HEK293 (cell line): ENCODE data around the gene TPST1.

Source experiments
- CTCF ChIP-seq: fragments of 450-650 bp; formaldehyde crosslinking; IDR thresholded peaks from 2 replicates; pipeline ENCODE4 v1.5.1; 2016; ENCODE audit warnings: missing biosample characterization, missing genetic modification characterization
- KLF7 ChIP-seq: fragments of 450-650 bp; formaldehyde crosslinking; IDR thresholded peaks from 2 replicates; pipeline ENCODE4 v1.5.1; 2016; ENCODE audit warnings: missing biosample characterization, missing genetic modification characterization, borderline replicate concordance
- ZNF362 ChIP-seq: fragments of 450-650 bp; formaldehyde crosslinking; IDR thresholded peaks from 2 replicates; pipeline ENCODE4 v1.5.1; 2016; ENCODE audit warnings: missing biosample characterization, missing genetic modification characterization
- ZNF777 ChIP-seq: fragments of 450-650 bp; formaldehyde crosslinking; IDR thresholded peaks from 2 replicates; pipeline ENCODE4 v1.5.1; 2017; ENCODE audit warnings: missing biosample characterization, missing genetic modification characterization, borderline replicate concordance
- TF ChIP-seq, protein P1 (sequence below): fragments of 450-650 bp; formaldehyde crosslinking; IDR thresholded peaks from 2 replicates; pipeline ENCODE4 v1.5.1; 2016; ENCODE audit warnings: missing biosample characterization, missing genetic modification characterization
- TF ChIP-seq, protein P2 (sequence below): fragments of 450-650 bp; formaldehyde crosslinking; IDR thresholded peaks from 2 replicates; pipeline ENCODE4 v1.5.1; 2016; ENCODE audit warnings: missing biosample characterization, missing genetic modification characterization

DNA sequence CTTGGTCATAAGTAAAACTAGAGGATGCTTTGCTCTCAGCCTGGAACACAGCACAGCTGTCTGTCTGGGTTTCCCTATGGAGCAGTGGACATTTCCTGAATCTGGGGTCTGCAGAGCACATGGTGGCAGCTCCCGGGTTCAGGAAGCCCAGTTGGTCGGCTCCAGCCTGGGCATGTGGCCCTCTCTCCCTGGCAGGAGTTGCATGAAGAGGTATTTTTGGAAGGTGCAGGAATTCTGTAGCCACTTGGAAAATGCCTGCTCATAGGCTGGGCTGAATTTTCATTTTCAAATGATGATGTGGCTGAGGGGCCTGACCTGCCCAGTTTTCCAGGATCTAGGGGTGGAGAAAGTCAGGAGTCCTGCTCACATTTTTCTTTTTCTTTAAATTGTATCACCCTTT lies 6.7 kb upstream of the TPST1 start:
- TF ChIP-seq CTCF (tag by site-specific recombination) (no peak), ZNF777 (tag by site-specific recombination) (no peak), ZNF362 (no peak), KLF7 (tag by site-specific recombination) (no peak)
- TF ChIP-seq, protein P1, sequence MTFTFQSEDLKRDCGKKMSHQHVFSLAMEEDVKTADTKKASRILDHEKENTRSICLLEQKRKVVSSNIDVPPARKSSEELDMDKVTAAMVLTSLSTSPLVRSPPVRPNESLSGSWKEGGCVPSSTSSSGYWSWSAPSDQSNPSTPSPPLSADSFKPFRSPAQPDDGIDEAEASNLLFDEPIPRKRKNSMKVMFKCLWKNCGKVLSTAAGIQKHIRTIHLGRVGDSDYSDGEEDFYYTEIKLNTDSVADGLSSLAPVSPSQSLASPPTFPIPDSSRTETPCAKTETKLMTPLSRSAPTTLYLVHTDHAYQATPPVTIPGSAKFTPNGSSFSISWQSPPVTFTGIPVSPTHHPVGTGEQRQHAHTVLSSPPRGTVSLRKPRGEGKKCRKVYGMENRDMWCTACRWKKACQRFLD (tag by site-specific recombination) = no peak
- TF ChIP-seq, protein P2, sequence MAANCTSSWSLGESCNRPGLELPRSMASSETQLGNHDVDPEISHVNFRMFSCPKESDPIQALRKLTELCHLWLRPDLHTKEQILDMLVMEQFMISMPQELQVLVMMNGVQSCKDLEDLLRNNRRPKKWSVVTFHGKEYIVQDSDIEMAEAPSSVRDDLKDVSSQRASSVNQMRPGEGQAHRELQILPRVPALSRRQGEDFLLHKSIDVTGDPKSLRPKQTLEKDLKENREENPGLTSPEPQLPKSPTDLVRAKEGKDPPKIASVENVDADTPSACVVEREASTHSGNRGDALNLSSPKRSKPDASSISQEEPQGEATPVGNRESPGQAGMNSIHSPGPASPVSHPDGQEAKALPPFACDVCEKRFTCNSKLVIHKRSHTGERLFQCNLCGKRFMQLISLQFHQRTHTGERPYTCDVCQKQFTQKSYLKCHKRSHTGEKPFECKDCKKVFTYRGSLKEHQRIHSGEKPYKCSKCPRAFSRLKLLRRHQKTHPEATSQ (tag by site-specific recombination) = no peak
